Upper lobe of left lung (tissue), 4 donors: Measurements from ENCODE around the gene NOLC1.

Experiments used
- POLR2A ChIP-seq, 4 donors: fragments of 450-650 bp; IDR thresholded peaks; one replicate each; pipeline ENCODE4 v1.5.1; 2016 to 2017; ENCODE audit warnings: antibody characterized with exemption in 4 of 4, mild to moderate bottlenecking in 2 of 4
- TF ChIP-seq, protein P1 (sequence below), 6 experiments: fragments of 450-650 bp in 4 of 6; fragments of 200-600 bp in 2 of 6; sonication (generic) in 2 of 6; IDR thresholded peaks; one replicate each; pipeline ENCODE4 v1.5.1; 2016 to 2019; ENCODE audit warnings: antibody characterized with exemption in 6 of 6

- no peak for TF ChIP-seq POLR2A (IDR thresholded peaks at IDR 0.05)
- TF ChIP-seq, protein P1, sequence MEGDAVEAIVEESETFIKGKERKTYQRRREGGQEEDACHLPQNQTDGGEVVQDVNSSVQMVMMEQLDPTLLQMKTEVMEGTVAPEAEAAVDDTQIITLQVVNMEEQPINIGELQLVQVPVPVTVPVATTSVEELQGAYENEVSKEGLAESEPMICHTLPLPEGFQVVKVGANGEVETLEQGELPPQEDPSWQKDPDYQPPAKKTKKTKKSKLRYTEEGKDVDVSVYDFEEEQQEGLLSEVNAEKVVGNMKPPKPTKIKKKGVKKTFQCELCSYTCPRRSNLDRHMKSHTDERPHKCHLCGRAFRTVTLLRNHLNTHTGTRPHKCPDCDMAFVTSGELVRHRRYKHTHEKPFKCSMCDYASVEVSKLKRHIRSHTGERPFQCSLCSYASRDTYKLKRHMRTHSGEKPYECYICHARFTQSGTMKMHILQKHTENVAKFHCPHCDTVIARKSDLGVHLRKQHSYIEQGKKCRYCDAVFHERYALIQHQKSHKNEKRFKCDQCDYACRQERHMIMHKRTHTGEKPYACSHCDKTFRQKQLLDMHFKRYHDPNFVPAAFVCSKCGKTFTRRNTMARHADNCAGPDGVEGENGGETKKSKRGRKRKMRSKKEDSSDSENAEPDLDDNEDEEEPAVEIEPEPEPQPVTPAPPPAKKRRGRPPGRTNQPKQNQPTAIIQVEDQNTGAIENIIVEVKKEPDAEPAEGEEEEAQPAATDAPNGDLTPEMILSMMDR (IDR thresholded peaks at IDR 0.05) = no peak
Measured at GRCh38 chr10:102188298-102188940, 36.2 kb downstream of the NOLC1 start.
